HL-60 (cell line): Measurements from ENCODE around the gene GSTCD.

Experiments used
- DNase-seq, 2 experiments: peaks; one replicate each; pipeline ENCODE4 v3.0.0-alpha.2; 2010 to 2020; ENCODE audit warnings: low read depth in 1 of 2, low spot score in 1 of 2
- H3K27ac ChIP-seq: fragments of 250-450 bp; sonication (Bioruptor Pico); replicated peaks from 2 replicates; pipeline ENCODE4 v1.5.1; 2020; ENCODE audit warnings: mild to moderate bottlenecking, moderate library complexity
- H3K27me3 ChIP-seq: fragments of 250-450 bp; sonication (Bioruptor Pico); 2 replicates; pipeline ENCODE4 v1.5.1; 2021; ENCODE audit warnings: mild to moderate bottlenecking, moderate library complexity; ENCODE audit not compliant: insufficient read depth, poor library complexity, severe bottlenecking
- H3K4me3 ChIP-seq: replicated peaks from 2 replicates; pipeline ENCODE4 v1.5.1; 2011; ENCODE audit warnings: mild to moderate bottlenecking, control low read depth, low read length; ENCODE audit not compliant: insufficient read depth
- CTCF ChIP-seq: IDR thresholded peaks from one replicate; pipeline ENCODE4 v1.5.1; 2011; ENCODE audit warnings: low read length, control low read depth, inconsistent platforms; ENCODE audit not compliant: insufficient read depth
- GABPA ChIP-seq: IDR thresholded peaks from 2 replicates; pipeline ENCODE4 v1.6.1; 2012; ENCODE audit warnings: low read depth
- POLR2AphosphoS5 ChIP-seq: IDR thresholded peaks from 2 replicates; pipeline ENCODE4 v1.6.1; 2012; ENCODE audit warnings: low read depth
- SPI1 ChIP-seq: IDR thresholded peaks from 2 replicates; pipeline ENCODE4 v1.6.1; 2012; ENCODE audit warnings: low read depth, mild to moderate bottlenecking, borderline replicate concordance
- TF ChIP-seq, protein P1 (sequence below): IDR thresholded peaks from 2 replicates; pipeline ENCODE4 v1.6.1; 2012; ENCODE audit warnings: low read depth; ENCODE audit not compliant: insufficient replicate concordance

Gene GSTCD

GRCh38 chr4:105838082-105838481 is 129.5 kb downstream of the GSTCD start:
- no peak overlapping the region for H3K27ac ChIP-seq
- TF ChIP-seq SPI1 (no peak), CTCF (no peak), POLR2AphosphoS5 (no peak), GABPA (no peak)
- TF ChIP-seq, protein P1, sequence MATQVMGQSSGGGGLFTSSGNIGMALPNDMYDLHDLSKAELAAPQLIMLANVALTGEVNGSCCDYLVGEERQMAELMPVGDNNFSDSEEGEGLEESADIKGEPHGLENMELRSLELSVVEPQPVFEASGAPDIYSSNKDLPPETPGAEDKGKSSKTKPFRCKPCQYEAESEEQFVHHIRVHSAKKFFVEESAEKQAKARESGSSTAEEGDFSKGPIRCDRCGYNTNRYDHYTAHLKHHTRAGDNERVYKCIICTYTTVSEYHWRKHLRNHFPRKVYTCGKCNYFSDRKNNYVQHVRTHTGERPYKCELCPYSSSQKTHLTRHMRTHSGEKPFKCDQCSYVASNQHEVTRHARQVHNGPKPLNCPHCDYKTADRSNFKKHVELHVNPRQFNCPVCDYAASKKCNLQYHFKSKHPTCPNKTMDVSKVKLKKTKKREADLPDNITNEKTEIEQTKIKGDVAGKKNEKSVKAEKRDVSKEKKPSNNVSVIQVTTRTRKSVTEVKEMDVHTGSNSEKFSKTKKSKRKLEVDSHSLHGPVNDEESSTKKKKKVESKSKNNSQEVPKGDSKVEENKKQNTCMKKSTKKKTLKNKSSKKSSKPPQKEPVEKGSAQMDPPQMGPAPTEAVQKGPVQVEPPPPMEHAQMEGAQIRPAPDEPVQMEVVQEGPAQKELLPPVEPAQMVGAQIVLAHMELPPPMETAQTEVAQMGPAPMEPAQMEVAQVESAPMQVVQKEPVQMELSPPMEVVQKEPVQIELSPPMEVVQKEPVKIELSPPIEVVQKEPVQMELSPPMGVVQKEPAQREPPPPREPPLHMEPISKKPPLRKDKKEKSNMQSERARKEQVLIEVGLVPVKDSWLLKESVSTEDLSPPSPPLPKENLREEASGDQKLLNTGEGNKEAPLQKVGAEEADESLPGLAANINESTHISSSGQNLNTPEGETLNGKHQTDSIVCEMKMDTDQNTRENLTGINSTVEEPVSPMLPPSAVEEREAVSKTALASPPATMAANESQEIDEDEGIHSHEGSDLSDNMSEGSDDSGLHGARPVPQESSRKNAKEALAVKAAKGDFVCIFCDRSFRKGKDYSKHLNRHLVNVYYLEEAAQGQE: no peak
- DNase-seq: no peak
- no peaks in the 10 kb centered on the region for H3K27me3 ChIP-seq
- no peak overlapping the region for H3K4me3 ChIP-seq

- DNase-seq: no peak
- H3K27me3 ChIP-seq: no peaks in the 10 kb centered on the region
- H3K4me3 ChIP-seq: no peak overlapping the region
- TF ChIP-seq POLR2AphosphoS5 (no peak), CTCF (no peak), GABPA (no peak), SPI1 (no peak)
- TF ChIP-seq, protein P1: no peak
- no peak overlapping the region for H3K27ac ChIP-seq
Measured at GRCh38 chr4:105840426-105841174, 132.0 kb downstream of the GSTCD start.

- H3K27ac ChIP-seq: no peak overlapping the region
- TF ChIP-seq, protein P1: no peak
- TF ChIP-seq SPI1 (no peak), POLR2AphosphoS5 (no peak), GABPA (no peak), CTCF (no peak)
- no peak overlapping the region for H3K4me3 ChIP-seq
- no peaks in the 10 kb centered on the region for H3K27me3 ChIP-seq
- DNase-seq: no peak
Measured at GRCh38 chr4:105843941-105844340, 135.4 kb downstream of the GSTCD start.
